Activated CD4-positive, alpha-beta T cell treated with anti-CD3 and anti-CD28 coated beads for 36 hours (primary cell): Measurements from ENCODE around the gene MALT1. TPM values are rescaled to one million over a fixed set of nuclear protein-coding genes. Genes with fewer than 3 reads are reported as not detected.

Source experiments
- ATAC-seq: fragments of 200-7000 bp; cut with Tn5 transposase; one replicate; pipeline ENCODE4 v1.10.0; 2021; ENCODE audit warnings: mild to moderate bottlenecking, moderate library complexity
- CTCF ChIA-PET: fragments of 350-600 bp; sonication (Branson Sonifier 250); formaldehyde crosslinking; loops from one replicate; lab custom pipeline; 2021; ENCODE audit warnings: antibody characterized with exemption; lab: Charles Lee
- POLR2A ChIA-PET: fragments of 350-600 bp; sonication (Branson Sonifier 250); formaldehyde crosslinking; loops from one replicate; lab custom pipeline; 2021; ENCODE audit warnings: antibody characterized with exemption, inconsistent platforms; lab: Charles Lee
- DNase-seq: peaks from one replicate; pipeline ENCODE4 v3.0.0-alpha.2; 2020
- H3K27ac Mint-ChIP-seq: one replicate; pipeline ENCODE4 v1.8.0; 2021; ENCODE audit warnings: mixed read lengths
- H3K27me3 Mint-ChIP-seq: one replicate; pipeline ENCODE4 v1.8.0; 2021; ENCODE audit warnings: mixed read lengths
- H3K36me3 Mint-ChIP-seq: one replicate; pipeline ENCODE4 v1.8.0; 2021; ENCODE audit warnings: low read depth, mixed read lengths
- H3K4me1 Mint-ChIP-seq: one replicate; pipeline ENCODE4 v1.8.0; 2021; ENCODE audit warnings: mixed read lengths
- H3K4me3 Mint-ChIP-seq: one replicate; pipeline ENCODE4 v1.8.0; 2021; ENCODE audit warnings: mild to moderate bottlenecking, moderate library complexity, mixed read lengths
- H3K9me3 Mint-ChIP-seq: one replicate; pipeline ENCODE4 v1.8.0; 2021; ENCODE audit warnings: low read depth, mixed read lengths
- intact Hi-C, 2 experiments: fragments of 100-400 bp; cut with DNase I in 1 of 2; cut with micrococcal nuclease in 1 of 2; formaldehyde crosslinking; loops; one replicate each; pipeline versions ENCODE4 v1.14.2 to v1.15.1; 2022 to 2024; cut with DNase I, micrococcal nuclease
- total RNA-seq, 2 experiments: library from RNA; stranded (reverse); gene quantifications; one replicate each; pipeline ENCODE4 v1.2.3, GENCODE V29; 2021

The MALT1 gene
- total RNA-seq, 2 experiments from 2014 or later, result 39.3 to 40.5 TPM

DNA sequence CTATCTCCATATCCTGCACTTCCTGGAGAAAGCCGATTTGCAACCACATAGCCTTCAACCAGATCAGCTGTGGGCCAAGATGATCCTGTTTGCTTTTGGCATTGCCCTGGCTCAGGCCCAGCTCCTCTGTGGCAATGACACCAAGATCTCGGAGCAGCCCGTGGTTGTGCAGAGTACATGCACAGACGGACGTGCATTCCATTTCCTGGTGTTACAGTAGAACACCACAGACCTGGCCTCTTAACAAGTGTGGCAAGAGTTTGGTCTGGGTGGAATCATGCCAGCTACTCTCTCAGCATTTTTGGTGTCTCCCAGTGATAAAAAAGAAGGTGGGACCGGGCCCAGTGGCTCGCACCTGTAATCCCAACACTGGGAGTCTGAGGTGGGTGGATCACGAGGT, 20.0 kb downstream of the MALT1 start:
- ATAC-seq, result no peak
- H3K27me3 Mint-ChIP-seq, result no peaks in the 10 kb centered on the region
- intact Hi-C loops, result loop anchor here in 1 of 2 experiments (10.0 kb wide), 1 partner anchor 856 kb away; no protein-coding TSS in a partner anchor
- peaks cover 62% of the 10 kb centered on the region for H3K36me3 Mint-ChIP-seq
- no peak overlapping the region for H3K4me3 Mint-ChIP-seq
- CTCF ChIA-PET, result interaction anchor here (0.7 to 3.1 kb wide), 5 partner anchors 20 to 161 kb away, joined by 3 to 8 read pairs (median 4); partner anchors contain the start of gene MALT1
- H3K27ac Mint-ChIP-seq, result peak overlapping the region; percentile 59
- H3K4me1 Mint-ChIP-seq, result peaks cover 90% of the 10 kb centered on the region
- POLR2A ChIA-PET, result no interaction called here
- peak; percentile 29 for DNase-seq
- H3K9me3 Mint-ChIP-seq, result peaks cover 4% of the 10 kb centered on the region

GRCh38 chr18:58692422-58693185, 21.3 kb downstream of the MALT1 start:
- ATAC-seq (peak; percentile 53), DNase-seq (no peak)
- ChIA-PET CTCF (interaction anchor here (0.5 to 3.1 kb wide), 14 partner anchors 9 to 401 kb away, joined by 3 to 8 read pairs (median 4); partner anchors contain the start of gene MALT1), POLR2A (interaction anchor here (0.6 to 1.7 kb wide), 8 partner anchors 8 to 159 kb away, joined by 3 to 10 read pairs (median 6); partner anchors contain the start of gene MALT1)
- H3K27ac Mint-ChIP-seq, result peak overlapping the region; percentile 96
- peaks cover 4% of the 10 kb centered on the region for H3K9me3 Mint-ChIP-seq
- peaks cover 78% of the 10 kb centered on the region for H3K4me1 Mint-ChIP-seq
- intact Hi-C loops, result loop anchor here (1.0 to 10.0 kb wide), 4 partner anchors 22 to 858 kb away; partner anchors contain the start of gene MALT1 (in 1 of the 2)
- H3K27me3 Mint-ChIP-seq, result no peaks in the 10 kb centered on the region
- H3K4me3 Mint-ChIP-seq, result no peak overlapping the region
- peaks cover 64% of the 10 kb centered on the region for H3K36me3 Mint-ChIP-seq

DNA sequence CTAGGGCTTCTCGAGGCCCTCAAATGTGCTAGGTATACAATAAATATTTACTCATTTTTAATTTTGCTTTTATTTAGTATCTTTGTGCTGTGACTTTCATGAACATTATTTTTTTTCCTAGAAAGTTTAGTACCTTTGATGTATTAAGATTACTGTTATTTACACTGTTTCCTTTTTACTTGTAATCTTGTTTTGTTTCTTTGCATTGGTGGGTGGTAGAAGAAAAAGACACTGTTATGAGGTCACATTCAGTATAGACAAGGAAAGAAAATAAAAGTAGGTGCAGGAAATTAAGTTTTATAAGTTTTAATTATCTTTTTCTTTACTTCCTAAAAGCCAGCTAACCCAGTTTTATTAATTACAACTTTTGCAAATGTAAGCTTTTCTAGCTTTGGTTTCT, 23.0 kb downstream of the MALT1 start:
- no peak overlapping the region for H3K4me3 Mint-ChIP-seq
- H3K9me3 Mint-ChIP-seq, result peaks cover 4% of the 10 kb centered on the region
- peak overlapping the region; percentile 79 for H3K27ac Mint-ChIP-seq
- DNase-seq, result no peak
- no peak for ATAC-seq
- H3K36me3 Mint-ChIP-seq, result peaks cover 58% of the 10 kb centered on the region
- ChIA-PET CTCF (no interaction called here), POLR2A (no interaction called here)
- H3K4me1 Mint-ChIP-seq, result peaks cover 64% of the 10 kb centered on the region
- no peaks in the 10 kb centered on the region for H3K27me3 Mint-ChIP-seq
- intact Hi-C loops, result loop anchor here in 1 of 2 experiments (10.0 kb wide), 1 partner anchor 859 kb away; no protein-coding TSS in a partner anchor

DNA sequence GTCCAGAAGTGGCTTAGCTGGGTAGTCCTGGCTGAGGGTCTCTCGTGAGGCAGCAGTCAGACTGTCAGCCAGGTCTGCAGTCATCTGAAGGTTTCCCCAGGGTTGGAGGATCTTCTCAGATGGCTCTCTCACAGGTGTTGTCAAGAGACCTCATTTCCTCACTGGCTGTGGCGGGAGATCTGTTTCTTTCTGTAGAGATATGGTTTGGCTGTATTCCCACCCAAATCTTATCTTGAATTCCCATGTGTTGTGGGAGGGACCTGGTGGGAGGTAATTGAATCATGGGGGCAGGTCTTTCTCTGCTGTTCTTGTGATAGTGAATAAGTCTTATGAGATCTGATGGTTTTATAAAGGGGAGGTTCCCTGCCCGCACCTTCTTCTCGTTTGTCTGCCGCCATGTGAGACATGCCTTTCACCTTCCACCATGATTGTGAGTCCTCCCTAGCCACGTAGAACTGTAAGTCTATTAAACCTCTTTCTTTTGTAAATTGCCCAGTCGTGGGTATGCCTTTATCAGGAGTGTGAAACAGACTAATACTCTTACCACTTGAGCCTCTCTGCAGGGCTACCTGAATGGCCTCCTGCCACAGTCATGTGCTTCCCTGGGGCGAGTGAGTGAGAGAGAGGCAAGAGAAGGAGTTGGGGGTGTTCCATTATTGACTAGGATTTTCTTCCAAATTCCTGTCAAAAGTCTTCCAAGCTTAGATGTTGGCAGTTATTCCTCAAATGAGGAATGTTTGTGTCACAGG, 23.6 kb downstream of the MALT1 start:
- H3K4me3 Mint-ChIP-seq, result no peak overlapping the region
- DNase-seq, result no peak
- H3K27ac Mint-ChIP-seq, result peak overlapping the region; percentile 79
- no peaks in the 10 kb centered on the region for H3K9me3 Mint-ChIP-seq
- no peaks in the 10 kb centered on the region for H3K27me3 Mint-ChIP-seq
- no peak for ATAC-seq
- intact Hi-C loops, result loop anchor here in 1 of 2 experiments (1.0 to 10.0 kb wide), 3 partner anchors 154 to 860 kb away; no protein-coding TSS in a partner anchor
- POLR2A ChIA-PET, result no interaction called here
- H3K36me3 Mint-ChIP-seq, result peaks cover 51% of the 10 kb centered on the region
- CTCF ChIA-PET, result no interaction called here
- H3K4me1 Mint-ChIP-seq, result peaks cover 58% of the 10 kb centered on the region

DNA sequence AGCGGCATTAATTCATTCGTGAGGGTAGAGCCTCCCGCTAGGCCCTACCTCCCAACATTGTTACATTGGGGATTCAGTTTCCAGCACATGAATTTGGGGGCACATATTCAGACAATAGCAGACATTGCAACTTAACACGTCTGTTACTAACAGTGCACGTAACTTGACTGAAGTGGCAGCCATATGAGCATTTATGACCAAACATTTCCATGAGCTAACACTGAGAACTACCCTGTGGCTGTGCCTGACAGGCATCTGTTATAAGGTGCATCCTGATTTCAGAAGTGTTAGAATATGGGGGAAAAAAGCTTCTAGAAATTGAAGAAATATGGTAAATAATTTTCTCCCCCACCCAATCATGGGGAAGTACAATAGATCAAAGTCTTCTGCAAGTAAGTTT, 24.5 kb downstream of the MALT1 start:
- peak overlapping the region; percentile 4 for H3K4me3 Mint-ChIP-seq
- ATAC-seq (peak; percentile 78), DNase-seq (peak; percentile 45)
- H3K4me1 Mint-ChIP-seq, result peaks cover 49% of the 10 kb centered on the region
- POLR2A ChIA-PET, result no interaction called here
- no peaks in the 10 kb centered on the region for H3K9me3 Mint-ChIP-seq
- intact Hi-C loops, result loop anchor here in 1 of 2 experiments (1.0 to 10.0 kb wide), 3 partner anchors 154 to 861 kb away; no protein-coding TSS in a partner anchor
- CTCF ChIA-PET, result interaction anchor here (0.8 to 1.1 kb wide), 3 partner anchors 8 to 68 kb away, joined by 3 to 5 read pairs (median 4); no protein-coding TSS in a partner anchor
- H3K27me3 Mint-ChIP-seq, result no peaks in the 10 kb centered on the region
- H3K36me3 Mint-ChIP-seq, result peaks cover 43% of the 10 kb centered on the region
- peak overlapping the region; percentile 79 for H3K27ac Mint-ChIP-seq

DNA sequence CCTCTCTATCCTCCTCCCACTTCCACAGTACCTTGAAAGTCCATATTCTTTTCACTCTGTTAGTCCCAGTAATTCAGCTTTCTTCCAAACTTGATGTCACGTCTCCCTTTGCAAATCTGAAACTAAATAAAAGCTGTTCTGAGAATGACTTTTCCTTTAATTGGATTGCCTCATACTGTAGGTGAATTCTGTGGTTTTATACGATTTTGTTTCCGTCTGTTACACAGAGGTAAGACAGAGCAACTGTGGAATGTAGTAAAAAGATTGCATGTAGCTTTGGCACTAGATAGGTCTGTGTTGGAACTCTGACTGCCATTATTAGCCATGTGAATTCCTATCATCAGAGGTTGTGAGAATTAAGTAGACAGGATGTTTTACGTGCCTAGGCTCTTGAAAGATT, 25.9 kb downstream of the MALT1 start:
- Mint-ChIP-seq H3K9me3 (no peaks in the 10 kb centered on the region), H3K36me3 (peaks cover 51% of the 10 kb centered on the region), H3K4me3 (peak overlapping the region; percentile 39), H3K4me1 (peaks cover 48% of the 10 kb centered on the region), H3K27me3 (no peaks in the 10 kb centered on the region), H3K27ac (peak overlapping the region; percentile 89)
- DNase-seq (no peak), ATAC-seq (peak; percentile 49)
- intact Hi-C loops, result loop anchor here in 1 of 2 experiments (5.0 to 10.0 kb wide), 2 partner anchors 345 to 862 kb away; no protein-coding TSS in a partner anchor
- CTCF ChIA-PET, result interaction anchor here (0.7 to 1.6 kb wide), 7 partner anchors 12 to 157 kb away, joined by 3 to 6 read pairs (median 3); partner anchors contain the start of gene MALT1
- POLR2A ChIA-PET, result interaction anchor here (0.5 to 1.0 kb wide), 3 partner anchors 26 to 155 kb away, joined by 4 to 5 read pairs (median 4); no protein-coding TSS in a partner anchor

DNA sequence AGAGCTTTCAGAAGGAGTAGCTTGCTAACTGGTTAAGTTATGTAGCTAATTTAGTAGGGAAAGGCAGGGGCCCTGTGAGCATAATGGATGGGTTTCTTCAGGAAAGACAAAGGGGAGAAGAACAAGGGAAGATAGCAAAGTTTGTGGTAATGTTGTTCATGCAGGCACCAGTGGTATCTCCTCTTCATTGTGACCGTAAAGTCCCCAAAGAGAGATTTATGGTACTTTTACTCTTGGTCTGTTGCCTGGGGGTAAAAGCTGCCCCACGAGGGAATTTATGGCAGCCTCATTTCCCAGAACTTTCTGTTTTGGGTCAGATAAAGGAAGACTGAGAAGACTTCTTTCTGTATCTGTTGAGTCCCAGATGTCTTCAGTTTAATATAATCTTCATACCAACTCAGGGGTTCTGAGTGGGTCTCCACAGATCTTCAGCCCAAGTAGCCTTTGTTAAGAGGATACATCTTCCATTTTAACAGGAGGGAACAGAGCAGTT, 27.5 kb downstream of the MALT1 start:
- H3K36me3 Mint-ChIP-seq, result peaks cover 58% of the 10 kb centered on the region
- DNase-seq, result no peak
- intact Hi-C loops, result loop anchor here in 1 of 2 experiments (5.0 to 10.0 kb wide), 2 partner anchors 344 to 864 kb away; no protein-coding TSS in a partner anchor

DNA sequence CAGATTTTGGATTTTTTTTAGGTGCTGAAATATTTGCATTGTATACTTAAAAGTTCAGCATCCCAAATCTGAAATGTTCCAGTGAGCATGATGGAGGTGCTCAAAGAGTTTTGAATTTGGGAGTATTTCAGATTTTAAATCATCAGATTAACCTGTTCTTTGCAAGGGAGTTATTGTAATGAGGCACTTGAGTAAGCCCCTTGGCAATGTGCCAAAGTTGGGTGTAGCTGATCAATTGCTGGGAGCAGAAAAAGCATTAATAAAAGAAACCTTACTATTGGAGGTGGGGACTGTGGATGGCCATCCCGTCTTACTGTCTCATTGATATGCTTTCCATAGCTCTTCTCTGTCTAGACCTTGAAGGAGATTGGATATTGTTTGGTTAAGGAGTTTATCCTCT, 28.3 kb downstream of the MALT1 start:
- ChIA-PET POLR2A (no interaction called here), CTCF (interaction anchor here (0.7 to 1.6 kb wide), 5 partner anchors 10 to 170 kb away, joined by 3 to 7 read pairs (median 4); no protein-coding TSS in a partner anchor)
- Mint-ChIP-seq H3K4me3 (no peak overlapping the region), H3K27me3 (no peaks in the 10 kb centered on the region), H3K9me3 (no peaks in the 10 kb centered on the region), H3K4me1 (peaks cover 33% of the 10 kb centered on the region), H3K27ac (no peak overlapping the region), H3K36me3 (peaks cover 63% of the 10 kb centered on the region)
- DNase-seq, result peak; percentile 39
- no peak for ATAC-seq
- intact Hi-C loops, result loop anchor here in 1 of 2 experiments (5.0 to 10.0 kb wide), 2 partner anchors 343 to 865 kb away; no protein-coding TSS in a partner anchor

More for the DNA sequence above, 27.5 kb downstream of the MALT1 start:
- ChIA-PET POLR2A (no interaction called here), CTCF (interaction anchor here (0.6 to 1.6 kb wide), 5 partner anchors 11 to 159 kb away, joined by 3 to 6 read pairs (median 5); partner anchors contain the start of gene MALT1)
- ATAC-seq, result no peak
- no peaks in the 10 kb centered on the region for H3K27me3 Mint-ChIP-seq
- H3K9me3 Mint-ChIP-seq, result no peaks in the 10 kb centered on the region
- no peak overlapping the region for H3K27ac Mint-ChIP-seq
- H3K4me3 Mint-ChIP-seq, result no peak overlapping the region
- peaks cover 40% of the 10 kb centered on the region for H3K4me1 Mint-ChIP-seq

GRCh38 chr18:58700209-58700608, 28.9 kb downstream of the MALT1 start:
- no peak for ATAC-seq
- H3K9me3 Mint-ChIP-seq, result no peaks in the 10 kb centered on the region
- no peak for DNase-seq
- ChIA-PET CTCF (interaction anchor here (0.8 to 1.6 kb wide), 5 partner anchors 10 to 171 kb away, joined by 3 to 7 read pairs (median 4); no protein-coding TSS in a partner anchor), POLR2A (interaction anchor here (0.9 kb wide), 1 partner anchor 8 kb away, joined by 6 read pairs; no protein-coding TSS in a partner anchor)
- H3K4me1 Mint-ChIP-seq, result peaks cover 27% of the 10 kb centered on the region
- H3K27ac Mint-ChIP-seq, result no peak overlapping the region
- no peak overlapping the region for H3K4me3 Mint-ChIP-seq
- intact Hi-C loops, result no loop called here
- H3K36me3 Mint-ChIP-seq, result peaks cover 61% of the 10 kb centered on the region
- no peaks in the 10 kb centered on the region for H3K27me3 Mint-ChIP-seq

DNA sequence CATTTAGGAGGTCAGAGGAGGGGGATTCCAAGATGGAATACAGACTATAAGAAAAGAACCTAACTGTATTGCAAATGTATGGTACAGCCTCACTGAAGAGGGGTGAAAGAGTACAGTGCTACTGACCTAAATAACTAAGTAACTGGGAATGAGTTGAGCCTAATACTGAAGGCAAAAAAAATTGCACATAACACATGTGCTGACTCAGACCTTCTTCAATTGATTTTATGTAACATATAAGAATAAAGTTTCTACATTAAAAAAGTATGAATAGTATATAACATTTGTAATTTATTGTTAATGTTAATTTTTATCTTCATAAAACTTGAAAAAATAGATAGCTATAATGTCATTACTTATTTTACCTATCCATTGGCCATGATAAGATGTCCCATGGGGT, 41.7 kb downstream of the MALT1 start:
- Mint-ChIP-seq H3K27ac (no peak overlapping the region), H3K27me3 (no peaks in the 10 kb centered on the region), H3K4me1 (peaks cover 41% of the 10 kb centered on the region), H3K4me3 (no peak overlapping the region), H3K9me3 (no peaks in the 10 kb centered on the region), H3K36me3 (peaks cover 38% of the 10 kb centered on the region)
- CTCF ChIA-PET, result interaction anchor here (0.8 kb wide), 1 partner anchor 179 kb away, joined by 3 read pairs; no protein-coding TSS in a partner anchor
- ATAC-seq (no peak), DNase-seq (no peak)
- POLR2A ChIA-PET, result no interaction called here
- intact Hi-C loops, result no loop called here
